K562 (cell line): ENCODE measurements around the gene SEMA6C. TPM values are rescaled to one million over a fixed set of nuclear protein-coding genes. Genes with fewer than 3 reads are reported as not detected.

Experiments
- ARID2 ChIP-seq: fragments of 450-650 bp; IDR thresholded peaks from 2 replicates; pipeline ENCODE4 v1.6.1; 2017; ENCODE audit warnings: antibody characterized with exemption, mild to moderate bottlenecking
- CBFB ChIP-seq: sonication (generic); formaldehyde crosslinking; IDR thresholded peaks from 2 replicates; pipeline ENCODE4 v1.4.0; 2020; ENCODE audit warnings: mild to moderate bottlenecking, missing genetic modification reagents
- CBX3 ChIP-seq, 2 experiments: IDR thresholded peaks; 1 replicate in 1 of 2; 2 replicates in 1 of 2; pipeline ENCODE4 v1.6.1; 2012; ENCODE audit warnings: inconsistent platforms in 2 of 2, low read length in 2 of 2, borderline replicate concordance in 1 of 2, control low read depth in 1 of 2
- CSDE1 ChIP-seq, 2 experiments: fragments of 450-650 bp; IDR thresholded peaks; 2 replicates each; pipeline ENCODE4 v1.6.1; 2016; ENCODE audit warnings: mild to moderate bottlenecking in 1 of 2
- FOXP1 ChIP-seq: sonication (generic); formaldehyde crosslinking; IDR thresholded peaks from 2 replicates; pipeline ENCODE4 v1.8.0; 2022; ENCODE audit warnings: mild to moderate bottlenecking, missing genetic modification reagents
- FUS ChIP-seq: fragments of 200-400 bp; formaldehyde crosslinking; optimal IDR thresholded peaks from 2 replicates; pipeline ENCODE3; 2017; ENCODE audit warnings: low read depth, low read length
- GTF2E2 ChIP-seq: fragments of 200-800 bp; sonication (Bioruptor generic); IDR thresholded peaks from 2 replicates; pipeline ENCODE4 v1.6.1; 2016; ENCODE audit warnings: missing genetic modification characterization, missing compliant biosample characterization
- HSF4 ChIP-seq: fragments of 250-450 bp; sonication (Bioruptor Pico); IDR thresholded peaks from 2 replicates; pipeline ENCODE4 v2.1.2; 2022; ENCODE audit warnings: mild to moderate bottlenecking, moderate library complexity, borderline replicate concordance
- ILF3 ChIP-seq: fragments of 450-650 bp; IDR thresholded peaks from 2 replicates; pipeline ENCODE4 v1.6.1; 2018; ENCODE audit warnings: antibody characterized with exemption, mild to moderate bottlenecking, moderate library complexity, borderline replicate concordance
- JUND ChIP-seq, 2 experiments: IDR thresholded peaks; 2 replicates in 1 of 2; 3 replicates in 1 of 2; pipeline ENCODE4 v1.6.1; 2011; ENCODE audit warnings: borderline replicate concordance in 2 of 2, low read depth in 2 of 2, low read length in 2 of 2, improper control_type of control experiment in 1 of 2, missing biosample characterization in 1 of 2, missing genetic modification characterization in 1 of 2, missing genetic modification reagents in 1 of 2
- MAFG ChIP-seq: fragments of 450-650 bp; conservative IDR thresholded peaks from 2 replicates; pipeline ENCODE4 v1.6.1; 2016; ENCODE audit warnings: missing genetic modification characterization, missing compliant biosample characterization
- NFE2 ChIP-seq: IDR thresholded peaks from 2 replicates; pipeline ENCODE4 v1.6.1; 2014; ENCODE audit warnings: antibody characterized with exemption, low read depth
- POLR2AphosphoS2 ChIP-seq: IDR thresholded peaks from 2 replicates; pipeline ENCODE4 v1.6.1; 2012; ENCODE audit warnings: low read length, improper control_type of control experiment
- PYGO2 ChIP-seq: fragments of 450-650 bp; IDR thresholded peaks from 2 replicates; pipeline ENCODE4 v1.6.1; 2016; ENCODE audit warnings: mild to moderate bottlenecking, missing genetic modification characterization, moderate library complexity, missing compliant biosample characterization
- SRF ChIP-seq, 2 experiments: fragments of 250-450, 450-650 bp in 1 of 2; sonication (Bioruptor Pico) in 1 of 2; sonication (generic) in 1 of 2; formaldehyde crosslinking; IDR thresholded peaks; 2 replicates each; pipeline versions ENCODE4 v1.5.0 to v1.5.1; 2020 to 2022; ENCODE audit warnings: mild to moderate bottlenecking in 1 of 2, missing genetic modification reagents in 1 of 2
- STAT5A ChIP-seq: IDR thresholded peaks from 2 replicates; pipeline ENCODE4 v1.6.1; 2012; ENCODE audit warnings: low read length, inconsistent platforms, borderline replicate concordance
- TCF7 ChIP-seq: sonication (generic); IDR thresholded peaks from 2 replicates; pipeline ENCODE4 v1.6.1; 2016; ENCODE audit warnings: antibody characterized with exemption, borderline replicate concordance
- ZNF274 ChIP-seq: IDR thresholded peaks from 2 replicates; pipeline ENCODE4 v1.6.1; 2011; ENCODE audit warnings: low read depth, mild to moderate bottlenecking, low read length, moderate library complexity, borderline replicate concordance
- ZNF408 ChIP-seq: fragments of 250-450 bp; sonication (Bioruptor Pico); IDR thresholded peaks from 2 replicates; pipeline ENCODE4 v1.4.0; 2020; ENCODE audit warnings: low read depth, mild to moderate bottlenecking, moderate library complexity
- ZNF507 ChIP-seq: conservative IDR thresholded peaks from 2 replicates; pipeline ENCODE4 v1.6.1; 2017; ENCODE audit warnings: missing genetic modification characterization, missing compliant biosample characterization
- ZNF551 ChIP-seq: fragments of 250-450 bp; sonication (Bioruptor Pico); IDR thresholded peaks from 2 replicates; pipeline ENCODE4 v1.5.0; 2021; ENCODE audit warnings: mild to moderate bottlenecking, moderate library complexity
- ZNF778 ChIP-seq: fragments of 450-650 bp; formaldehyde crosslinking; IDR thresholded peaks from 2 replicates; pipeline ENCODE4 v1.4.0; 2020; ENCODE audit warnings: mild to moderate bottlenecking, moderate library complexity
- ZZZ3 ChIP-seq: fragments of 450-650 bp; IDR thresholded peaks from 2 replicates; pipeline ENCODE4 v1.6.1; 2016; ENCODE audit warnings: antibody characterized with exemption, mild to moderate bottlenecking, moderate library complexity
- polyA plus RNA-seq, 8 experiments: library from polyadenylated mRNA; depleted of rRNA in 4 of 8; stranded (reverse) in 5 of 8; unstranded in 3 of 8; fragments of >200 nt; fragmentation: Nextera tagmentation in 2 of 8; fragmentation: Illumina TruSeq in 1 of 8; extraction: Ambion mirVana in 2 of 8; extraction: Trizol in 1 of 8; gene quantifications; 2 replicates each; pipeline versions ENCODE4 v1.2.1 to v1.2.3, GENCODE V29; 2011 to 2014; ENCODE audit warnings: inconsistent platforms in 1 of 8, missing spikeins in 1 of 8
- total RNA-seq, 7 experiments: library from RNA; depleted of rRNA in 6 of 7; stranded (reverse); fragments of >200 nt in 6 of 7; fragmentation: Illumina TruSeq in 2 of 7; extraction: Trizol in 2 of 7; gene quantifications; 2 replicates each; pipeline versions ENCODE4 v1.2.1 to v1.2.3, GENCODE V29; 2011 to 2021; ENCODE audit warnings: low replicate concordance in 1 of 7
- TF ChIP-seq, protein P1 (sequence below): fragments of 250-450 bp; sonication (Bioruptor Pico); IDR thresholded peaks from 2 replicates; pipeline ENCODE4 v1.5.0; 2021
- TF ChIP-seq, protein P2 (sequence below): fragments of 450-650 bp; IDR thresholded peaks from 2 replicates; pipeline ENCODE4 v1.6.1; 2016
- TF ChIP-seq, protein P3 (sequence below): sonication (generic); formaldehyde crosslinking; IDR thresholded peaks from 2 replicates; pipeline ENCODE4 v1.5.0; 2020; ENCODE audit warnings: missing genetic modification reagents

The SEMA6C gene
- total and polyA plus RNA-seq, 9 of the 15 experiments (the other 6 are each of a cell fraction or from before 2014, with no cell fraction given) = 0.03 to 4.6 (median 0.95) TPM

DNA sequence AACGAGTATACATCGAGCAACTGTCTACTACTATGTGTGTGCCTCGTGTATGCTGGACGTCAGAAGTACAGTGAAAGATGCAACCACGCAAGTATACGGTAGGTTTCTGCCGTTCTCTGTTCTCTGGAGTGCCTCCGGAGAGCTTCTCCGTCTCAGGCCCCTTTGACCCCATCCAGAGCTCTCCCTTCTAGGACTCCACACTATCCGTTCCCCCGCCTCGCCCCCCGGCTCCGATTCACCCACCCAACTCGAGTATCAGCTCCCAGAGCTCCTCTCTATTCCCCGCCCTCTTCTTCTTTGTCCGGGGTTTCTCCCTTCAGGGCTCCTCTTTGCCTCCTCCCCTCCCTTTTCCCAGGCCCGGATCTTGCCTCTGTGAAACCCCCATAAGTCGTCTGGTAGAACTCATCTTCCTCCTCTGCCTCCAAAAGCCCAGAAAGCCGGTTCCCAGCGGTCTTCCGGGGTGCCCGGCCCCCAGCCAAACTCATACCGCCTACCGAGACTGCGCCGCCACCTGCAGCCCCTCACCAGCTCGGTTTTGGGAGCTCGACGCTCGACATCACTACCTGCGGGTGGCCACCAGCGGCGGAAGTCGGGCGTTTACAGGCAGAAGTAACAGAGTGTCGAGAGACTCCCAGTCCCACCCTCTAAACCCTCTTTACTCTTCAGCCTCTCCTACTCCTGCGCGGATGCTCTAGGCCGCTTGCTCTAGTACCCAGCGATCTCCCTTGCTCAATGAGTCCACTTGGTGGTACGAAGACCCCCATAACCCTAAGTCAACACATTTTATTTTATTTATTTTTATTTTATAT, 43.4 kb upstream of the SEMA6C start, which contains the start of gene VPS72 (continued):
- TF ChIP-seq STAT5A = no peak
- no peak for TF ChIP-seq ZNF274
- TF ChIP-seq CBX3 (IDR thresholded peaks at IDR 0.05; ENCODE audit: borderline replicate concordance in 1 of 2, low read length in 2 of 2) = peak in 1 of 2 experiments; percentile 70; a peak in 1 of 3 replicates
- TF ChIP-seq CSDE1 (IDR thresholded peaks at IDR 0.05) = no peak
- TF ChIP-seq, protein P1, sequence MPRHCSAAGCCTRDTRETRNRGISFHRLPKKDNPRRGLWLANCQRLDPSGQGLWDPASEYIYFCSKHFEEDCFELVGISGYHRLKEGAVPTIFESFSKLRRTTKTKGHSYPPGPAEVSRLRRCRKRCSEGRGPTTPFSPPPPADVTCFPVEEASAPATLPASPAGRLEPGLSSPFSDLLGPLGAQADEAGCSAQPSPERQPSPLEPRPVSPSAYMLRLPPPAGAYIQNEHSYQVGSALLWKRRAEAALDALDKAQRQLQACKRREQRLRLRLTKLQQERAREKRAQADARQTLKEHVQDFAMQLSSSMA (CRISPR knock-in tag) = no peak
- TF ChIP-seq JUND (IDR thresholded peaks at IDR 0.05; ENCODE audit: borderline replicate concordance, low read depth, low read length) = peak; percentile 67; the same call in 1 of the 2 replicates
- peak; percentile 36; the same call in 1 of the 3 replicates for TF ChIP-seq JUND (tag; IDR thresholded peaks at IDR 0.05; ENCODE audit: borderline replicate concordance, low read depth, low read length)
- TF ChIP-seq, protein P2, sequence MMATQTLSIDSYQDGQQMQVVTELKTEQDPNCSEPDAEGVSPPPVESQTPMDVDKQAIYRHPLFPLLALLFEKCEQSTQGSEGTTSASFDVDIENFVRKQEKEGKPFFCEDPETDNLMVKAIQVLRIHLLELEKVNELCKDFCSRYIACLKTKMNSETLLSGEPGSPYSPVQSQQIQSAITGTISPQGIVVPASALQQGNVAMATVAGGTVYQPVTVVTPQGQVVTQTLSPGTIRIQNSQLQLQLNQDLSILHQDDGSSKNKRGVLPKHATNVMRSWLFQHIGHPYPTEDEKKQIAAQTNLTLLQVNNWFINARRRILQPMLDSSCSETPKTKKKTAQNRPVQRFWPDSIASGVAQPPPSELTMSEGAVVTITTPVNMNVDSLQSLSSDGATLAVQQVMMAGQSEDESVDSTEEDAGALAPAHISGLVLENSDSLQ = no peak
- TF ChIP-seq ZNF778 = no peak
- TF ChIP-seq CBFB (CRISPR knock-in tag) = no peak
- no peak for TF ChIP-seq PYGO2 (tag)
- no peak for TF ChIP-seq ZNF408 (CRISPR knock-in tag)
- TF ChIP-seq TCF7 = no peak
- TF ChIP-seq POLR2AphosphoS2 = peak; percentile 93
- peak in 1 of 2 experiments; percentile 44; a peak in 1 of 4 replicates for TF ChIP-seq SRF (CRISPR knock-in tag; IDR thresholded peaks at IDR 0.05)
- no peak; the same call in none of the 2 replicates for TF ChIP-seq GTF2E2
- no peak for TF ChIP-seq FOXP1
- TF ChIP-seq MAFG = no peak
- TF ChIP-seq NFE2 = no peak; the same call in 1 of the 2 replicates
- no peak for TF ChIP-seq ARID2
- no peak for TF ChIP-seq FUS
- 0 out of 2 replicates have a peak, but pooled peaks have one; percentile 38 for TF ChIP-seq ZZZ3
- TF ChIP-seq, protein P3, sequence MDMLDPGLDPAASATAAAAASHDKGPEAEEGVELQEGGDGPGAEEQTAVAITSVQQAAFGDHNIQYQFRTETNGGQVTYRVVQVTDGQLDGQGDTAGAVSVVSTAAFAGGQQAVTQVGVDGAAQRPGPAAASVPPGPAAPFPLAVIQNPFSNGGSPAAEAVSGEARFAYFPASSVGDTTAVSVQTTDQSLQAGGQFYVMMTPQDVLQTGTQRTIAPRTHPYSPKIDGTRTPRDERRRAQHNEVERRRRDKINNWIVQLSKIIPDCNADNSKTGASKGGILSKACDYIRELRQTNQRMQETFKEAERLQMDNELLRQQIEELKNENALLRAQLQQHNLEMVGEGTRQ = no peak
- TF ChIP-seq HSF4 (CRISPR knock-in tag) = no peak
- no peak for TF ChIP-seq ZNF551 (CRISPR knock-in tag)
- no peak for TF ChIP-seq ILF3
- no peak for TF ChIP-seq ZNF507 (tag)
